ENCODE measurements around the gene ZNF613.
A peak's percentile ranks its signal among the peaks of the same experiment; 100 is the strongest.
"Not testable (repeated sequence)": the region's sequence is repeated elsewhere in the genome, so short reads cannot be mapped to it uniquely, and the experiment has no call there.

ZNF613 gene

DNA sequence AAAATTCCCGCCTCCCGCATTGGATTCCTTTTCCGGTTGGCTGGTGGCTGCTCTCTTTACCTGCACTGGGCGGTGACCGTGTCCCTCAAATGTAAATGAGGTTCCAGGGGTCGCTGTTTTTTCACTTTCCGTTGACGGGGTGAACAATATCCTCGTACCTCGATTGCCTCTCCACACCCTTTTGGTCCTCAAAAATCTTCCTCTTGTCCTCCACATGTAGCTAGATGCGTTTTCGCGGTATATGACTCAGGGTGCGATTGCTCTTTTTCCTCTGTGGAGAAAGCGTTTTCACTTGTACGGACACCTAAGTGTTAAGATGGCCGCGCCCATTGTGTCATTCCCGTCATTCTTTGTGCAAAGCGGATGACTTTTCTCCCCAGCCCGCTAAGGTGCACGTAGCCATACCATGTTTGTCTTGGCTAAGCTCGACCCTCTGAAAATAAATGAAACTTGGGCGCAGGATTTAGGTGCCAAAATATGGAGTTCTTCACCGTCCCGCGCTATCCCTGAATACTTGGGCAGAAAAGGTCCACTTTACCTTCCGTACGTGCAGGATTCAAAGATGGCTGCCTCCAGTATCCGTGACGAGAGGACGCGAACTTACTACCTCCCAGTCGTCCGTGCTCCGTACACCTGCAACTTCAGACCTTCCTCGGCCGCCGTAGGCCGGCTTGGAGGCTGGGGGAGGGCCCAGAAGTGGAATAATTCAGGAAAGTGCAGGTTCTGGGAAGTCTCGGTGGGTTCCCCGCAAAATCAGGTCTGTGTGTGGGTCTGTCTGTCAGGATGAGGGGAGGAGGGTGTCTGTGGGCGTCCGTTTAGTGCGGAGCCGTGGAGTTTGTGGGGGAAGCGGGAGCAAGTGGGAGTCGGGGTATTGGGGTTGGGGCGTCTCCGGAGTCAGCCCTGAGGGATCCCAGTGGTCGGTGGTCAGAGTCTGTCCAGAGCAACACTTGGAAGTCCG lies at the start of gene ZNF613:
Gene ZNF613, plus strand, starts transcription at position 689 of the 958 bp plus-strand sequence. CDS start 8,749 bp downstream, outside the sequence.
- DNase-seq (ENCODE audit: low read depth in 2 of 2) = peak; percentile 82 to 83

- no peak for DNase-seq (ENCODE audit: low read depth in 2 of 2)
Measured at GRCh38 chr19:51882518-51882917, 44.8 kb upstream of the ZNF613 start.

DNA sequence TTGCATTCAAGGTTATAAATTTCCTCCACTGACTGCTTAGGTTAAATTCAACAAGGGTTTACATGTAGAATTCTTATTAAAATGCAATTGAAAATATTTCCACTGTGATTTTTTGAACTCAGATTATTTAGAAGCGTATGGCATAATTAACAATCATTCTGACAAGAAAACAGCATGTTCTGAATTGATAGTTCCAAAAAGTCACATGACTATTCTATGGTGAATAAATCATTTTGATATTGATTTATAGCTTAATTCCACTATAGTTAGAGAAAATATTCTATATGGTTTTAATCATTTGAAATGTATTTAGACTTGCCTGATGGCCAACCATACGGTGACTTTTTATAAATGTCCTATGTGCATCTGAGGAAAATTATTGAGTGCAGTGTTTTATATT lies 42.6 kb upstream of the ZNF613 start:
- DNase-seq (ENCODE audit: low read depth in 2 of 2) = no peak

DNA sequence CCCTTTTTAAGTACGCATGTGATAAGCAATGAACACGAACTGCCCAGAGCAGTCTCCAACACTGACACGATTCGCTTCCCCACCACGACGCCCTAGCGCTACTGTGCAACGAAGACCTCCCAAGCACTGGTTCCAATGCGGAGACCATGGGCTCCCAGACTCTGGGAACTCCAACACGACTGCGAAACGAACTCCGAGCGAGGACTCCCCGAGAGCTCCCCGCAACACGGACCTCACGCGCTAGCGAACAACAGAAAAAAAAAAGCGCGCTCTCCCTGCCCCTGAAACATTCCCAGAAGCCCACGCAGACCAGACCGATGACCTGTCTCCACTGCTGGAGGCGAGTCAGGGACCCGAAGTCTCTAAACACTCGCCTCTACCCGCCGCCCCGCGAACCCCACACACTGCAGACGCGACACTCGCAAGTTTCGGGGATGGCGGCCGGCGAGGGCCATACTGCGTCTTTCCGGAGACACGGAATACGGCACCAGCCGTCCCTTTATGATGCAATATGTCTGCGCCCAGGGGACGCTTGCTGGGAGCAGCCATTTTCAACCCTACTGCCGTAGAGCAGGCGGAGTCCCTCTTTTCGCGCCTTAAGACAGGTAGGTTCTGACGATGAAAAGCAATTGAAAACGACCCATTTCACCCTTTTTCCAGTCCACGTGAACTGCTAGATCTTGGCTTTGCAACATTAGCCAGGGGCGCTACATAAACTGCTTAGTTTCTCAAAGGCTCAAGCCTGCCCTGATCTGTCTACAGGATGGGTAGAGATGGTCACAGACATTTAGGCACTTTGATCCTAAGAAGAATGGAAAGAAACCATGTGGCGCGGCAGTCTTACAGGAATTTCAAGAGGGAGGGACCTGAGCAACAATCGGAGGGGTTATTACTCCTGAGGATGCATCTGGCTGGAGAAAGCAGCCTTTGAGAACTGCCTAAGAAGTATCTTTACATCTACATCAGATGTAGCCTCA lies 39.5 kb upstream of the ZNF613 start, which contains the start of gene ZNF577:
Gene ZNF577, minus strand, starts transcription at position 430 of the 977 bp plus-strand sequence. CDS start 7,569 bp downstream, outside the sequence.
- peak; percentile 83 to 87 for DNase-seq (ENCODE audit: low read depth in 2 of 2)

GRCh38 chr19:51889934-51890333 lies 37.3 kb upstream of the ZNF613 start:
- DNase-seq (ENCODE audit: low read depth in 2 of 2) = no peak

DNA sequence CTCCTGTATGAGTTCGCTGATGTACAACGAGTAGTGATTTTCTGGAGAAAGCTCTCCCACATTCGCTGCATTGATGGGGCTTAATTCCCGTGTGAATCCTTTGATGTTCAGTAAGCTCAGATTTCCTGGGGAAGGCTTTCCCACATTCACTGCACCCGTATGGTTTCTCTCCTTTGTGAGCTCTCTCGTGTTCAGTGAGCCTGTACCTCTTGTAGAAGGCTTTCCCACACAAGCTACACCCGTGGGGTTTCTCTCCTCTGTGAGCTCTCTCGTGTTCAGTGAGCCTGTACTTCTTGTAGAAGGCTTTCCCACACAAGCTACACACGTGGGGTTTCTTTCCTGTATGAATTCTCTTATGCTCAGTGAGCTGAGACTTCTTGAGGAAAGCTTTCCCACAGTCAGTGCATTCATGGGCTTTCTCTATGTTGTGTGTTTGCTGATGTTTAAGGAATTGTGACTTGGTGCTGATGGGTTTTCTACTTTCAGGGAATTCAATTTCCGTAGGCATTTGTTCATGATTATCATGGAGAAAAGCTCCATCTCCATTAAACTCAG lies 36.0 kb upstream of the ZNF613 start:
- DNase-seq (ENCODE audit: low read depth in 2 of 2) = no peak

DNA sequence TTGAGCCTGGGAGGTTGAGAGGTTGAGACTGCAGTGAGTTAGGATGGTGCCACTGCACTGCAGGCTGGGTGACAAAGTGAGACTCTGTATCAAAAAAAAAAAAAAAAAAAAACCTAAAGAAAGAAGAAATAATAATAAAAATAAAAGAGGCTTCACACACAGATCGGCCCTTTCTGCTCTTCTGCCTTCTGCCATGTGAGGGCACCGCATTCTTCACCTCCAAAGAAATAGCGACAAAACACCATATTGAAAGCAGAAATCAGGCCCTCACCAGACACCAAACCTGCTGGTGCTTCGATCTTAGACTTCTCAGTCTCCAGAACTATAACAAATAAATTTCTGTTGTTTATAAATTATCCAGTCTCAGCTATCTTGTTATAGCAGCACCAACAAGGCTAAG lies 25.4 kb upstream of the ZNF613 start:
- DNase-seq (ENCODE audit: low read depth in 2 of 2) = no peak

DNA sequence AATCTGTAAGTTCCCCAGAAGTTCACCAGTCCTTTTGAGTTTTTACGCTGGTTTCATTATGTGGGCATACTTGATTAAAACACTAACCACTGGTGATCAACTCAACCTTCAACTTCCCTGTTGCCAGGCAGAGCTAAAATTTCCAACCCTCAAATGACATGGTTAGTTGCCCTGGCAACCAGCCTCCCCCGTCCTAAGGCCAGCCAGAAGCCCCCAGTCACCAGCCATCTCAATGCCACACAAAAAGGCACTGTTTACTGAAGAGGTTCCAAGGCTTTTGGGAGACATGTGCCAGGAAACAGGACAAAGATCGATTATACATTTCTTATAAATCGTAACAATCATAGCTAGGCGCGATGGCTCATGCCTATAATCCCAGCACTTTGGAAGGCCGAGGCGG lies 24.1 kb upstream of the ZNF613 start:
- DNase-seq (ENCODE audit: low read depth in 2 of 2) = no peak

GRCh38 chr19:51904331-51905165 lies 22.7 kb upstream of the ZNF613 start, which contains the start of gene ZNF649:
ZNF649 (minus strand) TSS chr19:51905017; CDS start chr19:51900107, 4,910 bp downstream.
- DNase-seq (ENCODE audit: low read depth in 2 of 2) = peak; percentile 65

DNA sequence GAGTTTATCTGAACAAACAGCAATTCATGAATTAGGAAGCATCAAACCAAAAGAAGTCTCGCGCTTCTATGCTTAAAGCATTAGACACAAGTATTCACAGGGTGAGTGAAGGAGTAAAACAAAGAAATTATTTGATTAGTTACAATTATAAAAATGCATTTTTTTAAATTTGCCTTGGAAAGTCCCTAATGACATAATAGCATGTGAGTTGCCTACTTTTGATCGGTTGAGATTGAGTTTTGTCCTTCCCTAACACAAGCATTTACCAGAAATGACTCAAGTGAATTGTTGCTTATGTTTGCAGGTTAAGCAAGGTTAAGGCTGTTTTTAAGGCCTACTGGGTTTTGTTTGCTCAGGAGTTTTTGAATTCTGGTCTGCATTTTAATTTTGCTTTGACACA lies 22.1 kb upstream of the ZNF613 start:
- DNase-seq (ENCODE audit: low read depth in 2 of 2) = no peak

- DNase-seq (ENCODE audit: low read depth in 2 of 2) = not testable (repeated sequence)
Measured at GRCh38 chr19:51905639-51906038, 21.6 kb upstream of the ZNF613 start.

DNA sequence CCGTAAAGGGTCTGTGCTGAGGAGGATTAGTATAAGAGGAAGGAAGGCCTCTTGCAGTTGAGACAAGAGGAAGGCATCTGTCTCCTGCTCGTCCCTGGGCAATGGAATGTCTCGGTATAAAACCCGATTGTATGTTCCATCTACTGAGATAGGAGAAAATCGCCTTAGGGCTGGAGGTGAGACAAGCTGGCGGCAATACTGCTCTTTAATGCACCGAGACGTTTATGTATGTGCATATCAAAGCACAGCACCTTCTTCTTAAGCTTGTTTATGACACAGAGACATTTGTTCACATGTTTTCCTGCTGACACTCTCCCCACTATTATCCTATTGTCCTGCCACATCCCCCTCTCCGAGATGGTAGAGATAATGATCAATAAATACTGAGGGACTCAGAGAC lies 21.2 kb upstream of the ZNF613 start:
- not testable (repeated sequence) for DNase-seq (ENCODE audit: low read depth in 2 of 2)

- not testable (repeated sequence) for DNase-seq (ENCODE audit: low read depth in 2 of 2)
Measured at GRCh38 chr19:51907981-51908380, 19.3 kb upstream of the ZNF613 start.

DNA sequence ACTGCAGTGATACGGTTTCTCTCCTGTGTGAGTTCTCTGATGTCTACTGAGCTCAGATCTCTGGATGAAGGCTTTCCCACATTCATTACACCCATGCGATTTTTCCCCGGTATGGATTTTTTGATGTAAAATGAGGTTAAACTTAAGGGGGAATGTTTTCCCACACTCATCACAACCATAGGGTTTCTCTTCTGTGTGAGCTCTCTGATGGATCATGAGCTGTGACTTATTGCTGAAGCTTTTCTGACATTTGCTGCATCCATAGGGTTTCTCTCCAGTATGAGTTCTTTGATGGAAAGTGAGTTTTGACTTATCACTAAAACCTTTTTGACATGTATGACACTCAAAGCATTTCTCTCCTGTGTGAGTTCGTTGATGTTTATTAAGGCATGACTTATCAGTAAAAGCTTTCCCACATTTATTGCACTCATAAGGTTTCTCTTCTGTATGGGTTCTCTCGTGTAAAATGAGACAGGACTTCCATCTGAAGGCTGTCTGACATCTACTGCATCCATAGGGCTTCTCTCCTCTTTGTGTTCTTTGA lies 11.9 kb upstream of the ZNF613 start:
- no peak for DNase-seq (ENCODE audit: low read depth in 2 of 2)

DNA sequence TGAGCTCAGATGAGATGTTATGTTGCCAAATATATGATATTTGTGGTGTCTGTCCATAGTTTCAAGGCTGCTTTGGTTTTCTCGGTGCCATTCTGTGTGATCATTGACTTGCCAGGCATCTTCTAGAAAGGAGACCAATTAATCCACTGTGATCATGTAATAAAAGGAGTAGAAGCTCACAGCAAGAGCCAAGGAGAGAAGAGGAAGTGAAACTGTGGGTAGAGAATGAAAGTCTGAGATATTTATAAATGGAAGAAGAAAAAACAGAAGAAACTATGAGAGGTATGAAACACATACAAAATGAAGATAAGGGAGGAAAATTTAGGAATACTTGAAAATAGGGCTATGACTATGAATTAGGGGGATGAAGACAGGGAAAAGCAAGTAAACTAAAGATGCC lies 11.1 kb upstream of the ZNF613 start:
- DNase-seq (ENCODE audit: low read depth in 2 of 2) = no peak

GRCh38 chr19:51919606-51920005 lies 7.7 kb upstream of the ZNF613 start:
- DNase-seq (ENCODE audit: low read depth in 2 of 2) = no peak

- DNase-seq (ENCODE audit: low read depth in 2 of 2) = no peak
Measured at GRCh38 chr19:51921949-51922348, 5.3 kb upstream of the ZNF613 start.

DNA sequence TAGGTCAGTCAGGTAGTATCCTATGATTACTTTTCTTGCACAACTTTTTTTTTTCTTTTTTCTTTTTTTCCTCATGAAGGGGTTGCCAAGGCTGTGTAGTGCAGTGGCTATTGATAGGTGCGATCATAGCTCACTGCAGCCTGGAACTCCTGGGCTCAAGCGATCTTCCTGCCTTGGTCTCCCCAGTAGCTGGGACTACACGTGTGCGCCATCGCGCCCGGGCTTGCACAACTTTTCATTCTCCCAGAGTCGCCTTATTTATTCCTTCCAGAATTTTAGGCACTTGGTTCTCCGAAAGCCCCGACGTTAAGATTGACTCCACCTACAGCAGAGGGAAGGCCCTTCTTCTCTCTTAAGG lies 867 bp upstream of the ZNF613 start:
- no peak for DNase-seq (ENCODE audit: low read depth in 2 of 2)

- no peak for DNase-seq (ENCODE audit: low read depth in 2 of 2)
Measured at GRCh38 chr19:51927859-51928258, 587 bp downstream of the ZNF613 start.

DNA sequence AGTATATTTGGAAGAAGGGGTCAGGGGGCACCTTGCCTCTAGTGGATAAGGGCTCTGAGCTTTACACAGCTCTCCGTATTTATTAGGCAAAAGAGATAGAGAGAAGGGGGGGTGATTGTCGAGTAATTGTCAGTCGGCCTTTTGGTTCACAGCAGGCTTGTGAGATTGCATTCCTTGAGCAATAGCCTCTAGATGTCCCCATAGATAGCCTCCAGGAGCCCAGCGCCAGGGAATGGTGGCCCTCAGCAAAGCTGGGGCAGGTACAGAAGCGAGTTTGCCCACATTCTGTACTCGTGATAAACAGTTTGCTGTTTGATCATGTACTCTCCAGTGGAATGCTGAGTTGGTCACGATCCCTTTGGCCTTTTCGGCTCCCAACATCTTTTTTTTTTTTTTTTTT lies 4.6 kb downstream of the ZNF613 start:
- no peak for DNase-seq (ENCODE audit: low read depth in 2 of 2)

DNA sequence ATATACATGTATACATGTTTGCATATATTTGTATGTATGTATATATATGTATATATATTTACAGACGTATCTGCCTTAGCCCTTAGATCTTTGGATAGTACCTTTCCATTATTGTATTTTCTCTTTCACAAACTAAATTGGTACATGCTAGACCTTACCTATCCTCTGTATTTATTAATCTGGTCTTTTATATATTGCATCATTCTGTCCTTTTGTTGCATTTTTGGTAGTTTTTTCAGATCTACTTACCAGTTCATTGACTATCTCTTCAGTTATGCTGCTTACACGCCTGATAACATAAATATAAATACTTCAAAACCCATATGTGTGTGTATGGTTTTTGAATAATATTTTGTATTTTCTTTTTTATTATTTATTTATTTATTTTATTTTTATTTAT lies 11.7 kb downstream of the ZNF613 start:
- no peak for DNase-seq (ENCODE audit: low read depth in 2 of 2)

Data from fibroblast of skin of left quadriceps (primary cell).